NCI-H1417 (cell line): ENCODE data around the gene SIRPB2.
"Not testable (repeated sequence)": the region's sequence is repeated elsewhere in the genome, so short reads cannot be mapped to it uniquely, and the experiment has no call there.

Experiments
- DNase-seq, 3 experiments: peaks; one replicate each; lab custom pipeline; 2025; lab: John Stamatoyannopoulos, UW

Gene SIRPB2

DNA sequence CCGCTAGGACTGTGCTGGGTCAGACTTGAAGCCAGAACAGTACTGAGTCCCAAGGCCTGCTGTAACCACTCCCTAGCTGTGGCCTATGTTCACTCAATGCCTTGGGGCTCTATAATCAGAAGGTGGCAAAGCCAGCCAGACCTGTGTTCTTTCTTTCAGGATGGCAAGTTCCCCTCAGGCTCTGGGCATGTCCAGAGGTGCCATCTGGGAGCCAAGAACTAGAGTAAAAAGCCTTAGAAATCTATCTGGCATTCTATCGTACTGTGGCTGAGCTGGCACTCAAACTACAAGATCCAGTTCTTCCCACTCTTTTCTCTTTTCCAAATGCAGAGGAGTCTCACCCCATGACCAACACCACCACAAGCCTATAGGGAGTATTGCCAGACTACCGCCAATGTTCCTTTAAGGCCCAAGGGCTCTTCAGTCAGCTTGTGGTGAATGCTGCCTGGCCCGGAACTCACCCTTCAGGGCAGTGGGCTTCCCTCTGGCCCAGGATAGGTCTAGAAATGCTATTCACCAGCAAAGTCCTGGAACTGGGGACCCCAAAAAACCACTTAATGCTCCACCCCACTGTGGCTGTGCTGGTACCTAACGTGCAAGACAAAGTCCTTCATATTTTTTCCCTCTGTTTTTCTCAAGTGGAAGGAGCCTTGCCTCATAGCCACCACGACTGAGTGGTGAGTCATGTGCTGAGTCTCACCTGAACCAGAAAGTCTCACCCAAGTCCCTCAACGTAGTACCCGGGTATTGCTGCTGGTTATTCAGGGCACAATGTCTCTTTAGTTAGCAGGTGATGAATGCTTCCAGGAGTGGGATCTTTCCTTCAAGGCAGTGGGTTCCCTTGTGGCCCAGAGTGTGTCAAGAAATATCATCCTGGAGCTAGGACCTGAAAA, 8.6 kb upstream of the SIRPB2 start:
- no peak for DNase-seq

DNA sequence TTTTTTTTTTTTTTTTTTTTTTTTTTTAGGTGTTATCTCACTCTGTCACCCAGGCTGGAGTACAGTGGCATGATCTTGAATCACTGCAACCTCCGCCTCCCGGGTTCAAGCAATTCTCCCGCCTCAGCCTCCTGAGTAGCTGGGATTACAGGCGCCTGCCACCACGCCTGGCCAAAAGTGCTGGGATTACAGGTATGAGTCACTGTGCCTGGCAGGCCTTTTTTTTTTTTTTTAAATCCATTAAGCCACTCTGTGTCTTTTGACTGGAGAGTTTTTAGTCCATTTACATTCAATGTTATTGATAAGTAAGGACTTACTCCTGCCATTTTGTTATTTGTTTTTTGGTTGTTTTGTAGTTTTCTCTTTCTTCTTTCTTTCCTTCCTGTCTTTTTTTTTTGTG, 6.2 kb upstream of the SIRPB2 start:
- not testable (repeated sequence) for DNase-seq

- DNase-seq: no peak
Observed at GRCh38 chr20:1496930-1497329, 5.7 kb upstream of the SIRPB2 start.

GRCh38 chr20:1494436-1494835, 3.2 kb upstream of the SIRPB2 start:
- peak in 1 of 3 experiments; percentile 13 for DNase-seq

DNA sequence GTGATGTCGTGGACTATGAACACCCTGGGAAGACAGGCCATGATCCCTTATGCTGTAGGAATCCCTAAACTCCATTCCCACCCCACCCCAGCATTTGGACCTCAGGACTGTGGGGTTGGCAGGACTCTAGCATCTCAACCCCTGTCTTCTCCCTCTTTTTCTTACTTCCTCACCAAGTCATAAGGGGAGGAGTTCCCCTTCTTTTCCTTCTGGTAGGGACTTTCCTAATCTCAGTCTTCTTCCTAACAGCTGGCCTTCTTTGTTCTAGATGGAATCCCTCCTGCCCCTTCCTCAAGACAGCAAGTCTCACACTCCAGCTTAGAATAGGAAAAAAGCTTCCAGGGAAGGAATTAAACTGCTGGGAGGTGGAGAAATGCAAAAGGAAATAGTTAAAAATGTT, 2.3 kb upstream of the SIRPB2 start:
- no peak for DNase-seq

- no peak for DNase-seq
Observed at GRCh38 chr20:1491860-1492642, 831 bp upstream of the SIRPB2 start.

- DNase-seq: no peak
Observed at GRCh38 chr20:1490643-1491195, 501 bp downstream of the SIRPB2 start.

GRCh38 chr20:1489764-1490436, 1.3 kb downstream of the SIRPB2 start:
- DNase-seq: no peak

GRCh38 chr20:1489325-1489724, 1.9 kb downstream of the SIRPB2 start:
- DNase-seq: no peak

DNA sequence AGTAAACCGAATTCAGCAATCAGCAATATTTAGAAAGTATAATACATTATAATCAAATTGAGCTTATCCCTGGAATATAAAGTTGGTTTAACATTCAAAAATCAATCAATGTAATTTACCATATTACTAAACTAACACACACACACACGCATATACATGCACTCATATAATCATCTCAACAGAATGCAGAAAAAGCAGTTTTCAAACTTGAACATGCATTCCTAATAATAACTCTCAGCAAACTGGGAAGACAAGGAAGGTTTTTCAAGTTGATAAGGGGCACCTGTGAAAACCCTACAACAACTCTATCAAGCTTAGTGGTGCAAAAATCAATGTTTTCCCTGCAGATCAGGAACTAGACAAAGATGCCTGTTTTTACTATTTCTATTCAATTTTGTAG, 4.7 kb downstream of the SIRPB2 start:
- DNase-seq: no peak

- no peak for DNase-seq
Observed at GRCh38 chr20:1484438-1485116, 6.6 kb downstream of the SIRPB2 start.

GRCh38 chr20:1479831-1480595, 11.2 kb downstream of the SIRPB2 start:
- no peak for DNase-seq

DNA sequence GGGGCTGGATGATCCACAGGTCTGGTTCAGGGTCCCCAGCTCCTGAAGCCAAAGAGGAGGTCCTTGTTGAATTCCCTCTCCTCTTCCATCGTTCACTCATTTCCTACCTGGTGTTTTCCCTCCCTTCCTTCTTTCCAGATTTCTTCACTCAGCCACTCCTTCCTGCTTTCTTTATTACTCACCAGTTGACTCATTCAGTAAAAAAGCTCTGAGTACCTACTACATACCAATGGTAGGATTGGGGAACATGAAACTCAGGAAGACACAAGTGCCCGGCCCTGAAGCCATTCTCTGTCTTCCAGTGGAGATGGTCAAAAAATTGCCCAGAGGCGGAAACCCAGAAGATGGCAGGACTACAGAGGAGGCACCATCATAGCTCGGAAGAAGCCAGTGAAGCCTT, 12.7 kb downstream of the SIRPB2 start:
- no peak for DNase-seq

DNA sequence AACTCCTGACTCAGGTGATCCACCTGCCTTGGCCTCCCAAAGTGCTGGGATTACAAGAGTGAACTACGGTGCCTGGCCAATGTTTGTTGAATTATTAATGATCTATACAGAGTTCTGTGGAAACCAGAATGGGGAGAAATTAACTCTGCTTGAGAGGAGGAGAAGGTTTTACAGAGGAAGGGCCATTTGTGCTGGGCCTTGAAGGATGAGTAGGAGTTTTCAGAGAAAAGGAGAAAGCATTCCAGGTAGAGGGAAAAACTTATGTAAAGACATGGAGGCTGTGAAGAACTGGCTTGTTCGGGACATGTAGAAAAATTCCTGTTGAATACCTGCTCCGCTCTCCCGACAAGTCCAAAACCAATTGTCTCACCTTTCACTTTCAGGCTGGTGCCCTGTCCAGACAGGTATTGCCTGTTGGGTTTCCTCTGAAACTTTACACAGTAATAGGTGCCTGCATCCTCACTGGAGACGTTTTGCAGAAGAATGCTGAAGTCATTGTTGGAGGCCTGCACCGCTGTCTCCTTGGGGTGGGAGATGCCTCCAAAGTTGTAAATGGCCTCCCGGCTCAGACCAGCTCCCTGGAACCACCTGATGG, 13.2 kb downstream of the SIRPB2 start:
- DNase-seq: no peak

- no peak for DNase-seq
Observed at GRCh38 chr20:1474817-1475603, 16.2 kb downstream of the SIRPB2 start.

DNA sequence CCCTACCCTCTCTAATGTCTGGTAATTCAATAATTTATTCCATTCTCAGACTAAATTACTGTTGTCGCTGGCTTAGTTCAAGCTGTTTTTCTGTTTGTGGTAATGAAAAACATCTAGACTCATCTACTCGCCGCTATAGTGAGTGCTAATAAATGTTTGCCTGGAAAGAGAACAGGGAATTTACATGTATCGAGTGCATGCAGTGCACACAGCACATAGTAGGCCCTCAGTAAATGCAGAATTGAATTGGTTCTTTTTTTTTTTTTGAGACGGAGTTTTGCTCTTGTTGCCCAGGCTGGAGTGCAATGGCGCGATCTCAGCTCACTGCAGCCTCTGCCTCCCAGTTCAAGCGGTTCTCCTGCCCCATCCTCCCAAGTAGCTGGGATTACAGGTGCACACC, 16.9 kb downstream of the SIRPB2 start:
- no peak for DNase-seq

- DNase-seq: no peak
Observed at GRCh38 chr20:1473246-1474220, 17.7 kb downstream of the SIRPB2 start.

DNA sequence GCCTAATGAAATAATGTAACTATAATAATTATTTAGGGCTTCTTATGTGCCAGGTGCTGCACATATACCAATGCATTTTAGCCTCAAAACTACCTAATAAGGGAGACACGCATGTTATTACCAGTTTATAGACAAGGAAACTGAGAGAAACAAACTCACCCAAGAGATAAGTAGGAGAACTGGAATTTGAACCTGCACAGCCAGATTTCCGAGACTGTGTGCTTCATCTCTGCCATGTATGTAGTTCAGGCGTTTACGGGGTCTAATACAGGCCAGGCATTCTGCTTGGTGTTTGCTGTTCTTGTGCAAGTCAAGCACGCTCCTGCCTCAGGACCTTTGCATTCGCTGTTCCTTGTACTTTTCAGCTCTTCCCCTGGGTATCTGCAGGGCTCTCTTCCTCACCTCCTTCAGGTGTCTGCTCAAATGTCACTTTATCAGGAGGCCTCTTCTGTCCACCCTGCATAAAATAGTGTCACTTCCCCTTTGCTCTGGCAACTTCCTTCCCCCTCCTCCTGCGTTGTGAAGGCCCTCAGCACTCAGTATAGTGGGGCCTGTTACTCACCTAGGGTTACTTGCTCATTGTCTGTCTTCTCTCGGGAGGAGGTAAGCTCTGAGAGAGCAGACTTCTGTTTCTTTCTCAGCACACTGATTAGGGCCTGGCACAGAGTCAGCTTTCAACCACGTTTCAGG, 18.5 kb downstream of the SIRPB2 start:
- DNase-seq: no peak
